SK-N-SH (cell line): ENCODE measurements around the gene CBLB.

Experiments used
- CTCF ChIP-seq: fragments of 200-600 bp; sonication (generic); IDR thresholded peaks from 2 replicates; pipeline ENCODE4 v1.6.1; 2017; ENCODE audit warnings: antibody characterized with exemption, mild to moderate bottlenecking, moderate library complexity
- GATA2 ChIP-seq: sonication (generic); formaldehyde crosslinking; IDR thresholded peaks from 2 replicates; pipeline ENCODE4 v1.5.0; 2020; ENCODE audit warnings: mild to moderate bottlenecking, missing genetic modification reagents
- USF2 ChIP-seq: fragments of 150-350 bp; IDR thresholded peaks from 2 replicates; pipeline ENCODE4 v1.6.1; 2017; ENCODE audit warnings: antibody characterized with exemption, low read length, low read depth, borderline replicate concordance

GRCh38 chr3:105793040-105793439 lies 75.8 kb downstream of the CBLB start:
- TF ChIP-seq CTCF (no peak), USF2 (no peak), GATA2 (CRISPR knock-in tag) (no peak)
